SK-N-SH treated with all-trans-retinoic acid at 6 μM for 48 hours (cell line): Measurements from ENCODE around the gene RUNX3.

Experiments
- ESRRG ChIP-seq: fragments of 250-450 bp; sonication (Bioruptor Pico); IDR thresholded peaks from 2 replicates; pipeline ENCODE4 v1.6.1; 2021; ENCODE audit warnings: mild to moderate bottlenecking
- GLIS3 ChIP-seq: fragments of 250-450 bp; sonication (Bioruptor Pico); IDR thresholded peaks from 2 replicates; pipeline ENCODE4 v1.5.0; 2020; ENCODE audit warnings: mild to moderate bottlenecking, moderate library complexity
- RARB ChIP-seq: fragments of 250-450 bp; sonication (Bioruptor Pico); IDR thresholded peaks from 2 replicates; pipeline ENCODE4 v1.8.0; 2021; ENCODE audit warnings: mild to moderate bottlenecking, moderate library complexity
- SNAI2 ChIP-seq: fragments of 250-450 bp; sonication (Bioruptor Pico); IDR thresholded peaks from 2 replicates; pipeline ENCODE4 v1.5.0; 2020; ENCODE audit warnings: mild to moderate bottlenecking, moderate library complexity
- TCF4 ChIP-seq: fragments of 250-450 bp; sonication (Bioruptor Pico); IDR thresholded peaks from 2 replicates; pipeline ENCODE4 v1.8.0; 2021; ENCODE audit warnings: mild to moderate bottlenecking, moderate library complexity, borderline replicate concordance
- ZC3H10 ChIP-seq: fragments of 250-450 bp; sonication (Bioruptor Pico); IDR thresholded peaks from 2 replicates; pipeline ENCODE4 v1.5.1; 2021; ENCODE audit warnings: mild to moderate bottlenecking, moderate library complexity
- ZFP30 ChIP-seq: fragments of 450-650 bp; formaldehyde crosslinking; IDR thresholded peaks from 2 replicates; pipeline ENCODE4 v1.5.0; 2022; ENCODE audit warnings: mild to moderate bottlenecking, moderate library complexity
- ZNF565 ChIP-seq: fragments of 450-650 bp; formaldehyde crosslinking; conservative IDR thresholded peaks from 2 replicates; pipeline ENCODE4 v1.5.0; 2020; ENCODE audit warnings: low read depth, mild to moderate bottlenecking, moderate library complexity
- ZNF70 ChIP-seq: fragments of 450-650 bp; formaldehyde crosslinking; IDR thresholded peaks from 2 replicates; pipeline ENCODE4 v1.5.0; 2020; ENCODE audit warnings: mild to moderate bottlenecking, moderate library complexity
- TF ChIP-seq, protein P1 (sequence below): fragments of 250-450 bp; sonication (Bioruptor Pico); IDR thresholded peaks from 2 replicates; pipeline ENCODE4 v1.8.0; 2020; ENCODE audit warnings: mild to moderate bottlenecking, moderate library complexity, borderline replicate concordance
- TF ChIP-seq, protein P2 (sequence below): fragments of 250-450 bp; sonication (Bioruptor Pico); IDR thresholded peaks from 2 replicates; pipeline ENCODE4 v1.5.1; 2021; ENCODE audit warnings: mild to moderate bottlenecking, moderate library complexity
- TF ChIP-seq, protein P3 (sequence below): fragments of 250-450 bp; sonication (Bioruptor Pico); IDR thresholded peaks from 2 replicates; pipeline ENCODE4 v1.5.0; 2020; ENCODE audit warnings: mild to moderate bottlenecking, moderate library complexity
- TF ChIP-seq, protein P4 (sequence below): fragments of 250-450 bp; sonication (Bioruptor Pico); IDR thresholded peaks from 2 replicates; pipeline ENCODE4 v1.5.1; 2020; ENCODE audit warnings: low read depth, mild to moderate bottlenecking, moderate library complexity

DNA sequence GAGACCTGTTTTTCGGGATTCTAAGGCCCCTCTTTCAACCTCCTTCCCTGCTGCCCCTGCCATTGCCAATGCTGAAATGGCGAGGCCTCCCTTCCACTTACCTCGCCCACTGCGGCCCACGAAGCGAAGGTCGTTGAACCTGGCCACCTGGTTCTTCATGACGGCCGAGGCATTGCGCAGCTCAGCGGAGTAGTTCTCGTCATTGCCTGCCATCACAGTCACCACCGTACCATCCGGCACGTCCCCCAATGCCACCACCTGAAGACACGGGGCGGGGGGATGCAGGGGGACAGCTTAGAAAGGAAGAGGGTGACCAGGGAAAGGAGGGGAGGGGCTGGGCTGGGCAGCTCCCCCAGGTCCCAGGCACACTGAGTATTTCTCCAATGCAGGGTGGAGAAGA, 2.6 kb downstream of the RUNX3 start:
- no peak for TF ChIP-seq RARB (CRISPR knock-in tag)
- no peak for TF ChIP-seq ZNF565 (CRISPR knock-in tag)
- TF ChIP-seq GLIS3 (CRISPR knock-in tag), result no peak
- TF ChIP-seq, protein P1, sequence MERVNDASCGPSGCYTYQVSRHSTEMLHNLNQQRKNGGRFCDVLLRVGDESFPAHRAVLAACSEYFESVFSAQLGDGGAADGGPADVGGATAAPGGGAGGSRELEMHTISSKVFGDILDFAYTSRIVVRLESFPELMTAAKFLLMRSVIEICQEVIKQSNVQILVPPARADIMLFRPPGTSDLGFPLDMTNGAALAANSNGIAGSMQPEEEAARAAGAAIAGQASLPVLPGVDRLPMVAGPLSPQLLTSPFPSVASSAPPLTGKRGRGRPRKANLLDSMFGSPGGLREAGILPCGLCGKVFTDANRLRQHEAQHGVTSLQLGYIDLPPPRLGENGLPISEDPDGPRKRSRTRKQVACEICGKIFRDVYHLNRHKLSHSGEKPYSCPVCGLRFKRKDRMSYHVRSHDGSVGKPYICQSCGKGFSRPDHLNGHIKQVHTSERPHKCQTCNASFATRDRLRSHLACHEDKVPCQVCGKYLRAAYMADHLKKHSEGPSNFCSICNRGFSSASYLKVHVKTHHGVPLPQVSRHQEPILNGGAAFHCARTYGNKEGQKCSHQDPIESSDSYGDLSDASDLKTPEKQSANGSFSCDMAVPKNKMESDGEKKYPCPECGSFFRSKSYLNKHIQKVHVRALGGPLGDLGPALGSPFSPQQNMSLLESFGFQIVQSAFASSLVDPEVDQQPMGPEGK (CRISPR knock-in tag), result no peak
- no peak for TF ChIP-seq ZFP30 (CRISPR knock-in tag)
- no peak for TF ChIP-seq ZNF70
- TF ChIP-seq, protein P2, sequence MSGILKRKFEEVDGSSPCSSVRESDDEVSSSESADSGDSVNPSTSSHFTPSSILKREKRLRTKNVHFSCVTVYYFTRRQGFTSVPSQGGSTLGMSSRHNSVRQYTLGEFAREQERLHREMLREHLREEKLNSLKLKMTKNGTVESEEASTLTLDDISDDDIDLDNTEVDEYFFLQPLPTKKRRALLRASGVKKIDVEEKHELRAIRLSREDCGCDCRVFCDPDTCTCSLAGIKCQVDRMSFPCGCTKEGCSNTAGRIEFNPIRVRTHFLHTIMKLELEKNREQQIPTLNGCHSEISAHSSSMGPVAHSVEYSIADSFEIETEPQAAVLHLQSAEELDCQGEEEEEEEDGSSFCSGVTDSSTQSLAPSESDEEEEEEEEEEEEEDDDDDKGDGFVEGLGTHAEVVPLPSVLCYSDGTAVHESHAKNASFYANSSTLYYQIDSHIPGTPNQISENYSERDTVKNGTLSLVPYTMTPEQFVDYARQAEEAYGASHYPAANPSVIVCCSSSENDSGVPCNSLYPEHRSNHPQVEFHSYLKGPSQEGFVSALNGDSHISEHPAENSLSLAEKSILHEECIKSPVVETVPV (CRISPR knock-in tag), result no peak
- TF ChIP-seq, protein P3, sequence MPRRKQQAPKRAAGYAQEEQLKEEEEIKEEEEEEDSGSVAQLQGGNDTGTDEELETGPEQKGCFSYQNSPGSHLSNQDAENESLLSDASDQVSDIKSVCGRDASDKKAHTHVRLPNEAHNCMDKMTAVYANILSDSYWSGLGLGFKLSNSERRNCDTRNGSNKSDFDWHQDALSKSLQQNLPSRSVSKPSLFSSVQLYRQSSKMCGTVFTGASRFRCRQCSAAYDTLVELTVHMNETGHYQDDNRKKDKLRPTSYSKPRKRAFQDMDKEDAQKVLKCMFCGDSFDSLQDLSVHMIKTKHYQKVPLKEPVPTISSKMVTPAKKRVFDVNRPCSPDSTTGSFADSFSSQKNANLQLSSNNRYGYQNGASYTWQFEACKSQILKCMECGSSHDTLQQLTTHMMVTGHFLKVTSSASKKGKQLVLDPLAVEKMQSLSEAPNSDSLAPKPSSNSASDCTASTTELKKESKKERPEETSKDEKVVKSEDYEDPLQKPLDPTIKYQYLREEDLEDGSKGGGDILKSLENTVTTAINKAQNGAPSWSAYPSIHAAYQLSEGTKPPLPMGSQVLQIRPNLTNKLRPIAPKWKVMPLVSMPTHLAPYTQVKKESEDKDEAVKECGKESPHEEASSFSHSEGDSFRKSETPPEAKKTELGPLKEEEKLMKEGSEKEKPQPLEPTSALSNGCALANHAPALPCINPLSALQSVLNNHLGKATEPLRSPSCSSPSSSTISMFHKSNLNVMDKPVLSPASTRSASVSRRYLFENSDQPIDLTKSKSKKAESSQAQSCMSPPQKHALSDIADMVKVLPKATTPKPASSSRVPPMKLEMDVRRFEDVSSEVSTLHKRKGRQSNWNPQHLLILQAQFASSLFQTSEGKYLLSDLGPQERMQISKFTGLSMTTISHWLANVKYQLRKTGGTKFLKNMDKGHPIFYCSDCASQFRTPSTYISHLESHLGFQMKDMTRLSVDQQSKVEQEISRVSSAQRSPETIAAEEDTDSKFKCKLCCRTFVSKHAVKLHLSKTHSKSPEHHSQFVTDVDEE (CRISPR knock-in tag), result no peak
- TF ChIP-seq SNAI2 (CRISPR knock-in tag), result no peak
- TF ChIP-seq, protein P4, sequence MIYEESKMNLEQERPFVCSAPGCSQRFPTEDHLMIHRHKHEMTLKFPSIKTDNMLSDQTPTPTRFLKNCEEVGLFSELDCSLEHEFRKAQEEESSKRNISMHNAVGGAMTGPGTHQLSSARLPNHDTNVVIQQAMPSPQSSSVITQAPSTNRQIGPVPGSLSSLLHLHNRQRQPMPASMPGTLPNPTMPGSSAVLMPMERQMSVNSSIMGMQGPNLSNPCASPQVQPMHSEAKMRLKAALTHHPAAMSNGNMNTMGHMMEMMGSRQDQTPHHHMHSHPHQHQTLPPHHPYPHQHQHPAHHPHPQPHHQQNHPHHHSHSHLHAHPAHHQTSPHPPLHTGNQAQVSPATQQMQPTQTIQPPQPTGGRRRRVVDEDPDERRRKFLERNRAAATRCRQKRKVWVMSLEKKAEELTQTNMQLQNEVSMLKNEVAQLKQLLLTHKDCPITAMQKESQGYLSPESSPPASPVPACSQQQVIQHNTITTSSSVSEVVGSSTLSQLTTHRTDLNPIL (CRISPR knock-in tag), result no peak
- TF ChIP-seq ZC3H10, result no peak
- TF ChIP-seq ESRRG, result no peak
- TF ChIP-seq TCF4 (CRISPR knock-in tag), result no peak
